Left ventricle myocardium inferior (tissue), 1 donor: ENCODE results near the gene WAPL. TPM values are rescaled to one million over a fixed set of nuclear protein-coding genes. Genes with fewer than 3 reads are reported as not detected.

Source experiments
- DNase-seq: peaks from one replicate; pipeline ENCODE4 v3.0.0-alpha.2; 2020
- H3K27ac ChIP-seq: fragments of 200-600 bp; replicated peaks from 2 replicates; pipeline ENCODE4 v1.8.0; 2021
- H3K27me3 ChIP-seq: fragments of 200-600 bp; 2 replicates; pipeline ENCODE4 v1.8.0; 2021; ENCODE audit warnings: low read depth
- H3K36me3 ChIP-seq: fragments of 200-600 bp; 2 replicates; pipeline ENCODE4 v1.8.0; 2021
- H3K4me1 ChIP-seq: fragments of 200-600 bp; 2 replicates; pipeline ENCODE4 v1.8.0; 2021
- H3K4me3 ChIP-seq: fragments of 200-600 bp; 2 replicates; pipeline ENCODE4 v1.8.0; 2021; ENCODE audit warnings: mild to moderate bottlenecking, moderate library complexity
- H3K9me3 ChIP-seq: fragments of 200-600 bp; replicated peaks from 2 replicates; pipeline ENCODE4 v1.8.0; 2021
- intact Hi-C: fragments of 100-400 bp; cut with micrococcal nuclease; formaldehyde crosslinking; loops from one replicate; pipeline ENCODE4 v1.11.0; 2022
- total RNA-seq: library from RNA; stranded (reverse); fragmentation: NEBNext Ultra II Directional; extraction: Animal tissue kit (Norgen Biotek cat#: 25700); gene quantifications from one replicate; pipeline ENCODE4 v1.2.1, GENCODE V29; 2021
- TF ChIP-seq, protein P1 (sequence below): fragments of 200-600 bp; IDR thresholded peaks from 2 replicates; pipeline ENCODE4 v1.8.0; 2021; ENCODE audit warnings: antibody characterized with exemption, mild to moderate bottlenecking, borderline replicate concordance
- donor health status: DM: no; HTN: yes; CAD: no; lungs with severe emphysema.

Gene WAPL
- total RNA-seq, 1 donor from 2014 or later: 21.9 TPM

DNA sequence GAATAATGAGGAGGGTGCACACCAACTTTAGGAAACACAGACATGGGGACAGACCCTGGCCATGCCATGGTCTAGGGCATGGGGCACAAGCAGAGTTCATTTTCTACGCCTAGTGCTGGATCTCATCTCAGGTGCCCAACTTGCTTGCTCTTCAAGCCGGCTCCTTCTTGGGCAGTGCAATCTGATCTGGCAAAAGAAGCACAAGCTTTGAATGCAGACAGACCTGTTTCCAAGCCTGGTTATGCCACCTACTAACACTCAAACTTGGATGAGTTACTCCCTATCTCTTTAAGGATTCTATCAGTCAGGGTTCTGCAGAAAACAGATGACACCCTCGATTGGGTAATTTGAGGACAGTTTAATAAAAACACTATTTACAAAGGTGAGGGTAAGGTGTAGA lies 34.9 kb upstream of the WAPL start:
- intact Hi-C loops: no loop called here
- no peaks in the 10 kb centered on the region for H3K4me1 ChIP-seq
- H3K27ac ChIP-seq: no peak overlapping the region
- peaks cover 4% of the 10 kb centered on the region for H3K27me3 ChIP-seq
- DNase-seq: no peak
- TF ChIP-seq, protein P1, sequence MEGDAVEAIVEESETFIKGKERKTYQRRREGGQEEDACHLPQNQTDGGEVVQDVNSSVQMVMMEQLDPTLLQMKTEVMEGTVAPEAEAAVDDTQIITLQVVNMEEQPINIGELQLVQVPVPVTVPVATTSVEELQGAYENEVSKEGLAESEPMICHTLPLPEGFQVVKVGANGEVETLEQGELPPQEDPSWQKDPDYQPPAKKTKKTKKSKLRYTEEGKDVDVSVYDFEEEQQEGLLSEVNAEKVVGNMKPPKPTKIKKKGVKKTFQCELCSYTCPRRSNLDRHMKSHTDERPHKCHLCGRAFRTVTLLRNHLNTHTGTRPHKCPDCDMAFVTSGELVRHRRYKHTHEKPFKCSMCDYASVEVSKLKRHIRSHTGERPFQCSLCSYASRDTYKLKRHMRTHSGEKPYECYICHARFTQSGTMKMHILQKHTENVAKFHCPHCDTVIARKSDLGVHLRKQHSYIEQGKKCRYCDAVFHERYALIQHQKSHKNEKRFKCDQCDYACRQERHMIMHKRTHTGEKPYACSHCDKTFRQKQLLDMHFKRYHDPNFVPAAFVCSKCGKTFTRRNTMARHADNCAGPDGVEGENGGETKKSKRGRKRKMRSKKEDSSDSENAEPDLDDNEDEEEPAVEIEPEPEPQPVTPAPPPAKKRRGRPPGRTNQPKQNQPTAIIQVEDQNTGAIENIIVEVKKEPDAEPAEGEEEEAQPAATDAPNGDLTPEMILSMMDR: no peak
- no peaks in the 10 kb centered on the region for H3K36me3 ChIP-seq
- no peaks in the 10 kb centered on the region for H3K9me3 ChIP-seq
- H3K4me3 ChIP-seq: no peak overlapping the region

DNA sequence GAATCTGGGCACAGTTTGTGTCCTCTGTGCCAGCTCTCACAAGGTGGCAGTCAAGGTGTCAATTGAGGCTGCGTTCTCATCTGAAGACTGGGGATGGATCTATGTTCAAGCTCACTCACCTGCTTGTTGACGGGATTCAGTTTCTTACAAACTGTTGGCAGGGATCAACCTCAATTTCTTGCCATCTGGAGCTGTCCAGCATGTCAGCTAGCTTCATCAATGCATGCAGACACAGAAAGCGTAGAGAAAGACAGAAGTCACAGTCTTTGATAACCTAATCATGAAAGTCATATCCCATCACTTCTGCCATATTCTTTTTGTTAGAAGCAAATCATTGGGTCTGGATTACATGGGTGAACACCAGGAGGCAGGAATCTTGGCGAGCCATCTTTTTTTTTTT lies 32.0 kb upstream of the WAPL start:
- Histone ChIP-seq H3K4me3 (no peak overlapping the region), H3K27ac (no peak overlapping the region), H3K27me3 (peaks cover 4% of the 10 kb centered on the region), H3K4me1 (no peaks in the 10 kb centered on the region), H3K36me3 (no peaks in the 10 kb centered on the region), H3K9me3 (peaks cover 3% of the 10 kb centered on the region)
- intact Hi-C loops: no loop called here
- TF ChIP-seq, protein P1: no peak
- no peak for DNase-seq

DNA sequence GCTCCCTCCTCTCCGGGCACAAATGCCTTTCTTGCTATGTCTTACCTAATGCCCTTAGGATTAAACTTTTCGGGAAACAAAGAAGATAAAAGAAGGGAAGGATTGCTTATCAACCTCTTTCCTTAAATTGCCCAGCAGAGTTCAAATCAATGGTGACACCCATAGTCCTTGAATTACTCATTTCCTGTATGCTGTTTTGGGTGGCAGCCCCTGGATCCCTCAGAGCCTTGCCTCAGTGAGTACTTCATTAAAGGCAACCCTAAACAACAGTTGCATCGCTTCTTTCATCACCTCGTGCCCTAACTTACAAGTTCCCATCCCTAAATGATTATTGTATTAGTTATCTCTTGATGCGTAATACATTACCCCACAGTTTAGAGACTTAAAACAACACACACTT lies 31.6 kb upstream of the WAPL start:
- peaks cover 4% of the 10 kb centered on the region for H3K27me3 ChIP-seq
- H3K4me3 ChIP-seq: no peak overlapping the region
- peaks cover 7% of the 10 kb centered on the region for H3K9me3 ChIP-seq
- intact Hi-C loops: no loop called here
- no peaks in the 10 kb centered on the region for H3K4me1 ChIP-seq
- no peak overlapping the region for H3K27ac ChIP-seq
- DNase-seq: no peak
- no peaks in the 10 kb centered on the region for H3K36me3 ChIP-seq
- TF ChIP-seq, protein P1: no peak

DNA sequence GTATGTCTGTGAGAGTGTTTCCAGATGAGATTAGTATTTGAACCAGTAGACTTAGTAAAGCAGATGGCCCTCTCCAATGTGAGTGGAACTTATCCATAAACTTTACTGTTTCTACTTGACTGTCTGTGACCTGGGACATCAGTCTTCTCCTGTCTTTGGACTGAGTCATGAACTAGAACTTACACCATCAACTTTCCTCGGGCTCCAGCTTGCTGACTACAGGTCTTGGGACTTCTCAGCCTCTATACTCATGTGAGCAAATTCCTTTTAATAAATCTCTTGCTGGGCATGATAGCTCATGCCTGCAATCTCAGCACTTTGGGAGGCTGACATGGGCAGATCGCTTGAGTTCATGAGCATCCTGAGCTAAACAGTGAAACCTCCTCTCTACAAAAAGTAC lies 25.7 kb upstream of the WAPL start:
- intact Hi-C loops: no loop called here
- DNase-seq: no peak
- Histone ChIP-seq H3K4me3 (no peak overlapping the region), H3K36me3 (no peaks in the 10 kb centered on the region), H3K27me3 (no peaks in the 10 kb centered on the region), H3K4me1 (no peaks in the 10 kb centered on the region), H3K9me3 (peaks cover 15% of the 10 kb centered on the region), H3K27ac (no peak overlapping the region)
- TF ChIP-seq, protein P1: no peak

DNA sequence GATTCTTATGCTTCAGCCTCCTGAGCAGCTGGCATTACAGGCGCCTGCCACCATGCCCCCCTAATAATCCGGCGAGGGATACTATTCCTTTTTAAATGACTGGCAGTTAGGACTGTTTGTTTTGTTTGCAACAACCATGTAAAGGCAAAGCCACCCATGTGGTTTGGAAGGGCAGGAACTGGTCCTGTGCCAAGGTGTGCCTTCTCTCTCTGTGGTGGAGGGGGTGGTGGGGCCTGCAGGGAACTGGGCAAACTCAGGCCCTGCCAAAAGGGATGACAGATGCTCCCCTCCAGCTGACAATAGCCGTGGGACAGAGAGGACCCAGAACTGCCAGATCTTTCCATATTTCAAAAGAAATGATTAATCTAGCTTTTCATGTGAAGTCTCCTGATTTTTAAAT lies 23.5 kb upstream of the WAPL start:
- TF ChIP-seq, protein P1: no peak
- H3K4me1 ChIP-seq: no peaks in the 10 kb centered on the region
- DNase-seq: no peak

DNA sequence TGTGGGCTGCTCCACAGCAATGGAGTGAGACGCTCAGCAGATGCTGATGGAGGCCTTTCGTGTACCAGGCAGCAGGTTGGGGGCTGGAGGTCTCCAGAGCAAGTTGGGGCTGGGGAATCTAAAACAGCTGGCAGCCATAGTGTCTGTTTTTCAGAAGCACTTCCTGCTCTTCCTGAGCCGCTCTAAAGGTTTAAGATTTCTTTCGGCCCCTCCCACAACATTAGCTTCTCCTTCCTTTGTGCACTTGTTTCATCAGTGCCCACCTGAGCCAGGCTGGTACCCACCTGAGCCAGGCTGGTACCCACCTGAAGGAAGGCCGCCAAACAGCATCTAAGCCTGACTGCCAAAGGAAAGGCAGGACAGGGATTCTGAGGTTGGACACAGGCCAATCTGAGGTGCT lies 18.4 kb upstream of the WAPL start:
- no peak for DNase-seq
- Histone ChIP-seq H3K4me1 (peaks cover 15% of the 10 kb centered on the region), H3K9me3 (no peaks in the 10 kb centered on the region), H3K27ac (no peak overlapping the region), H3K4me3 (no peak overlapping the region), H3K27me3 (peaks cover 12% of the 10 kb centered on the region), H3K36me3 (no peaks in the 10 kb centered on the region)
- TF ChIP-seq, protein P1: no peak
- intact Hi-C loops: no loop called here

More for the DNA sequence above, 23.5 kb upstream of the WAPL start:
- no peaks in the 10 kb centered on the region for H3K27me3 ChIP-seq
- intact Hi-C loops: no loop called here
- no peak overlapping the region for H3K27ac ChIP-seq
- H3K36me3 ChIP-seq: no peaks in the 10 kb centered on the region
- H3K4me3 ChIP-seq: no peak overlapping the region
- peaks cover 15% of the 10 kb centered on the region for H3K9me3 ChIP-seq
